Bone marrow (tissue), 2 donors: ENCODE measurements around the gene NT5E.
"Not testable (repeated sequence)": the region's sequence is repeated elsewhere in the genome, so short reads cannot be mapped to it uniquely, and the experiment has no call there.

ENCODE experiments used
- DNase-seq, 2 donors: peaks; one replicate each; lab custom pipeline; 2025; lab: John Stamatoyannopoulos, UW

The NT5E gene

GRCh38 chr6:85493389-85493788 lies 43.5 kb downstream of the NT5E start:
- no peak for DNase-seq

- no peak for DNase-seq
Measured at GRCh38 chr6:85494547-85495536, 45.0 kb downstream of the NT5E start.

GRCh38 chr6:85496009-85496579 lies 46.2 kb downstream of the NT5E start:
- no peak for DNase-seq

GRCh38 chr6:85496856-85497255 lies 47.0 kb downstream of the NT5E start:
- DNase-seq: no peak

- no peak for DNase-seq
Measured at GRCh38 chr6:85498596-85499258, 48.8 kb downstream of the NT5E start.

- DNase-seq: no peak
Measured at GRCh38 chr6:85506441-85507093, 56.7 kb downstream of the NT5E start.

- no peak for DNase-seq
Measured at GRCh38 chr6:85516168-85516567, 66.3 kb downstream of the NT5E start.

- not testable (repeated sequence) for DNase-seq
Measured at GRCh38 chr6:85524281-85524680, 74.4 kb downstream of the NT5E start.

- peak in 1 of 2 donors; percentile 7 for DNase-seq
Measured at GRCh38 chr6:85537055-85537494, 87.2 kb downstream of the NT5E start.

- DNase-seq: no peak
Measured at GRCh38 chr6:85544776-85545175, 94.9 kb downstream of the NT5E start.
